GM12872 (cell line): ENCODE data around the gene DLG4.

ENCODE experiments used
- TF ChIP-seq, protein P1 (sequence below): IDR thresholded peaks from 3 replicates; pipeline ENCODE4 v1.5.1; 2011; ENCODE audit warnings: low read depth, mild to moderate bottlenecking, low read length, moderate library complexity; ENCODE audit not compliant: insufficient read depth

The DLG4 gene

DNA sequence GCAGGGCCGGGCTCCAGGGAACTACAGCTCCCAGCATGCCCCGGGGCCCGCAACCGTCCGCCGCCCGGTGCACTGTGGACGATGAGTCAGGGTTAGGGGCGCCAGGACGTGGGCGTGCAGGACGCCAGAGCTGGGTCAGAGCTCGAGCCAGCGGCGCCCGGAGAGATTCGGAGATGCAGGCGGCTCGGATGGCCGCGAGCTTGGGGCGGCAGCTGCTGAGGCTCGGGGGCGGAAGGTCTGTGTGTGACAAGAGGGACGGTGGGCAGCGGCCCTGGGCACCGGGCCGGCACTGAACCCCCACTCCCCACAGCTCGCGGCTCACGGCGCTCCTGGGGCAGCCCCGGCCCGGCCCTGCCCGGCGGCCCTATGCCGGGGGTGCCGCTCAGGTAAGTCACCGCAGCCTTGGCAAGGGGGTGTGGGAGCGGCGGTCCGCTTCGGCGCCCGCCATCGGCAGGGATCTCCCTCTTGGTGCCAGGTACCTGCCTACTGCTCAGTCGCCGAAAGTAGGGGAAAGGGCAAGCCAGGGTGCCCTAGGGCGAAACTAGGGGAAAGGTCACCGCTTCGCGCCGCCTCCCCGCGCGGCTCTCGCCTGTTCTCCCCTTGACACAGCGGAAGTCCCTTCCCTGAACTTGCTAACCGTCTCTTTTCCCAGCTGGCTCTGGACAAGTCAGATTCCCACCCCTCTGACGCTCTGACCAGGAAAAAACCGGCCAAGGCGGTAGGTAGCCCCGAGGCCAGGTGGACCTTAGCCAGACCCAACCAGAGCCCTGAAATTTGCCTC lies at the start of gene DLG4, which contains the start of gene ACADVL:
DLG4 (minus strand) TSS at position 25 of the 781 bp plus-strand sequence.
ACADVL (plus strand) TSS at position 127 of the 781 bp plus-strand sequence; CDS start at position 174, 47 bp downstream.
- TF ChIP-seq, protein P1, sequence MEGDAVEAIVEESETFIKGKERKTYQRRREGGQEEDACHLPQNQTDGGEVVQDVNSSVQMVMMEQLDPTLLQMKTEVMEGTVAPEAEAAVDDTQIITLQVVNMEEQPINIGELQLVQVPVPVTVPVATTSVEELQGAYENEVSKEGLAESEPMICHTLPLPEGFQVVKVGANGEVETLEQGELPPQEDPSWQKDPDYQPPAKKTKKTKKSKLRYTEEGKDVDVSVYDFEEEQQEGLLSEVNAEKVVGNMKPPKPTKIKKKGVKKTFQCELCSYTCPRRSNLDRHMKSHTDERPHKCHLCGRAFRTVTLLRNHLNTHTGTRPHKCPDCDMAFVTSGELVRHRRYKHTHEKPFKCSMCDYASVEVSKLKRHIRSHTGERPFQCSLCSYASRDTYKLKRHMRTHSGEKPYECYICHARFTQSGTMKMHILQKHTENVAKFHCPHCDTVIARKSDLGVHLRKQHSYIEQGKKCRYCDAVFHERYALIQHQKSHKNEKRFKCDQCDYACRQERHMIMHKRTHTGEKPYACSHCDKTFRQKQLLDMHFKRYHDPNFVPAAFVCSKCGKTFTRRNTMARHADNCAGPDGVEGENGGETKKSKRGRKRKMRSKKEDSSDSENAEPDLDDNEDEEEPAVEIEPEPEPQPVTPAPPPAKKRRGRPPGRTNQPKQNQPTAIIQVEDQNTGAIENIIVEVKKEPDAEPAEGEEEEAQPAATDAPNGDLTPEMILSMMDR = no peak

DNA sequence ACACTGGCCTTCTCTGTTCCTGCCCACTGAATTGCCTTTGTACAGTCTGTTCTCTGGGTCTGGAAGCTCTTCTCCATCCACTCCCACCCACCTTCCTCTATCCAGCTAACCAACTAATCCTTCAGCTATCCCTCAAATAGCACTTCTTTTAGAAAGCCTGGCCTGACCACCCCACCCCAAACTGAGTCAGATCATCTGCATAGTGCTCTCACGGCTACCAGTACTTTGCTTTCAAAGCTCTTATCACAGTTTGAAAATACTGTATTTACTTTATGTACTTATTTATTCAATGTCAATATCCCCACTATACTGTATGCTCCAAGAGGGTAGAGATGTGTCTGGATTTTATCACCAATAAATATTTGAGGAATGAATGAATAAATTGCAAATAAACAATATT lies 47.1 kb upstream of the DLG4 start:
- TF ChIP-seq, protein P1 = no peak

DNA sequence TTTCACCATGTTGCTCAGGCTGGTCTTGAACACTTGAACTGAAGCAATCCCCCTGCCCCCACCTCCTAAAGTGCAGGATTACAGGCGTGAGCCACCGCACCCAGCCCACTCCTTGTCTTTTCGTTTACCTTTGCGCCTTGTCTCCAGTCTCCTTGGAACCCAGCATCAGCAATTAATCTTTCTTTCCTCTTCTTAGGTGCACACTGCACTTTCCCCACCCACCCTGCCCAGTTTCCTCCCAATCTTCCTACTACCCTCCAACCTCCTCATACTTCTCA lies 44.1 kb upstream of the DLG4 start:
- TF ChIP-seq, protein P1 = no peak

DNA sequence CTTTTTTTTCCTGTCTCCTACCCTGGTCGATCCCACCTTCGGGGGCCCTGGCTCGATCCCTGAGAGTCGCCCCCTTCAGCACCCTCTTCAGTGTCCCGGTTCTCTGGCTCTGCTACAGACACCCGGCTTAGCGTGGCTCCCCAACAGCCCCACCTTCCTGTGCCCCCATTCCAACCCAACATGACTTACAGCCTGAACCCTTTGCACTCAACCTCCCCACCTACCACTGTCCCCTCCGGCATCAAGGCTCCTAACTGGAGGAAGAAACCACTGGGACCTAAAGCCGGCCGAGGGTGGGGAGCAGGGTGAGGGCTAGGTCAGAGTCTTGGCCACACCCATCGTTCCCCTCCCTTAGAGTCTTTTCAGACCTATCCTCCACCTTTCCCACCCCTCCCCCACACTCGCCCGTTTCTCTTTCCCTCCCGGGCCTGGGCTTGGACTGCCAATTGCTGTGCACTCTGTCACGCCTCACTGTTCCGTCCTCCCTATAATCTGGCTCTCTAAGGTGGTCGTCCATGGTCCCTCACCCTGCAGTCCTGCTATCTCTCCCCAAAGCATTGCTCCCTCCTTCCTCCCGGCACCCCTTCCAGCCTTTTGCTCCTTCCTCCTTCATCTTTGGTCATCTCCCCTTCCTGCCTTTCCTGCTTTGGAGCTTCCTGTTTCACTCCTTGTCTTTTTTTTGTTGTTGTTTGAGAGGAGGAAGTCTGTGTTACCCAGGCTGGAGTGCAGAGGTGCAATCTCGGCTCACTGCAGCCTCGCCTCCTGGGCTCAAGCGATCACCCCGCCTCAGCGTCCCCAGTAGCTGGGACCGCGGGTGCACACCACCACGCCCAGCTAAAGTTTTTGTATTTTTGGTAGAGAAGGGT lies 43.5 kb upstream of the DLG4 start:
- TF ChIP-seq, protein P1 = no peak

DNA sequence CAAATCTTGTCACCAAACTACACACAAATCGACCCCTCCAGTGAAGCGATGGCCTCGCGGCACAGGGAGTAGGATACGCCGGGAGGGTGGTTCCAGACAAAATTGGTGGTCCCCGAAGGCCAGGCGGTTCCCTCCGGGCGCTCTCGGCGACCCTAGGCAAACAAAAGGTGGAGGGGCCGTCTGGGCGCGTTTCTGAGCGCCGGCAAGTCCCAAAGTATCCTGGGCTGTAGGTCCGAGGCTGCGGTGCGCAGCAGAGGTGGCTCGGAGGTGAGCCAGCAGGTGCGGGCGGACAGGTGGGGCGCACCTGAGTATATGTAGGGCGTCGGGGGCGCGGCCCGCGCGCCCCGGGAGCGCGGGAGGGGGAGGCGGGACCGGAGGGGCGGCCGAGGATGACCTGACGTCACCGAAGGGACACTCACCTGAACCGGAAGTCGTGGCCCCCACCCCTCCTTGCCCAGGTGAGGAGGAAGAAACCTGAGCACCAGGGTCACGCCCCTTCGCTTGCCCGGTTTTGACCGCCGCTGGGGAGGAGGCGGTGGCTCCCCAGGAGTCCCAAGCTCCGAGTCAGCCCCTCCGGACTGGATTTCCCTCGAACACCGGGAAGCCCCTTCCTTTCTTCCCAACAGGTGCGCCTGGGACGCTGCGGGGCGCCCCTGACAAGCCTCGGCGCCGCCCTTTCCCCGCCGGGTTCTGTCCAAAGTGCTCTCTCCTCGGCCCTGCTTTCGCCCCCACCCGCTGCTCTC lies 42.7 kb upstream of the DLG4 start, which contains the start of gene CLDN7:
CLDN7 (minus strand) TSS at position 287 of the 743 bp plus-strand sequence. CDS start 435 bp downstream, outside the sequence.
- TF ChIP-seq, protein P1 = no peak

DNA sequence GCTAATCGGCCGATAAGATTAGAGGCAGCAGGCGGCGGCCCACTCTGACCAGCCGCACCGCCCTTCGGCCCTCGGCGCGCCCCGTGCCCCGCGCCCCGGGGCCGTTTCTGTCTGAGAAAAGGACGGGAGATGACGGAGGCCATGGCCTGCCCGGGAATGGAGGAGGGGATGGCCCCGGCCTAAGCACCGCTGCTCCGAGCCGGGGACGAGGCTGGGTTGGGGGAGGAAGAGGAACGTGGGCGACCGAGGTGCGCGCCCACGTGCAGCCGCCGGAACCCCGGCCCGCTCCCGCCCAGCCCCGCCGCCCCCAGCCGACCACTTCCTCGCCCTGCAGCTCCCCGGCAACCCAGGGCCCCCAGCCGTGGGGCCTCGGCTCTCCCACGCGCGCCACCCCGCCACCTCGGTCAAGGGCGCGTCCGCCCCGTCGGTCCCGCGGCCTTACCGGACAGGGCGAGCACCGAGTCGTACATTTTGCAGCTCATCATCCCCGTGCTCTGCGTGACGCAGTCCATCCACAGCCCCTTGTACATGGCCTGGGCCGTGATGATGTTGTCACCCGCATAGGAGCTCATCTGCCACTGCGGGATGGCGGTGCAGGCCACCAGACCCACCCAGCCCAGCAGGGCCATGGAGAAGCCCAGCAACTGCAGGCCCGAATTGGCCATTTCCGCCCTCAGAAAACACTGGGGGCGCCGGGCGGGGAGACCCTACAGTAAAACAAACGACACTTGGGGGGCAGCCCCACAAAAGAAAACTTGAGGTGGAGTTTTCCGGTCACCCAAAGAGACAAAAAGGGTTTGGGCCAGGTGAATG lies 41.9 kb upstream of the DLG4 start:
- TF ChIP-seq, protein P1 = no peak
